SK-N-SH treated with all-trans-retinoic acid at 6 μM for 48 hours (cell line): ENCODE results near the gene LMOD3.

Experiments
- ATAC-seq: fragments of 200-7000 bp; cut with Tn5 transposase; 3 replicates; pipeline ENCODE4 v1.9.1; 2020; ENCODE audit warnings: mild to moderate bottlenecking, moderate library complexity
- ARNTL ChIP-seq: fragments of 450-650 bp; formaldehyde crosslinking; IDR thresholded peaks from 2 replicates; pipeline ENCODE4 v1.5.0; 2020; ENCODE audit warnings: low read depth, mild to moderate bottlenecking, moderate library complexity, borderline replicate concordance
- BACH2 ChIP-seq: fragments of 250-450 bp; sonication (Bioruptor Pico); IDR thresholded peaks from 2 replicates; pipeline ENCODE4 v1.9.0; 2021; ENCODE audit warnings: mild to moderate bottlenecking, borderline replicate concordance
- CSDC2 ChIP-seq: fragments of 250-450 bp; sonication (Bioruptor Pico); IDR thresholded peaks from 2 replicates; pipeline ENCODE4 v1.5.0; 2020; ENCODE audit warnings: mild to moderate bottlenecking, moderate library complexity
- ESRRG ChIP-seq: fragments of 250-450 bp; sonication (Bioruptor Pico); IDR thresholded peaks from 2 replicates; pipeline ENCODE4 v1.6.1; 2021; ENCODE audit warnings: mild to moderate bottlenecking
- ISL1 ChIP-seq: fragments of 250-450 bp; sonication (Bioruptor Pico); IDR thresholded peaks from 2 replicates; pipeline ENCODE4 v2.1.2; 2022; ENCODE audit warnings: mild to moderate bottlenecking, moderate library complexity
- OSR1 ChIP-seq: fragments of 250-450 bp; sonication (Bioruptor Pico); IDR thresholded peaks from 2 replicates; pipeline ENCODE4 v1.8.0; 2022; ENCODE audit warnings: moderate library complexity, mild to moderate bottlenecking, inconsistent platforms
- PPARA ChIP-seq: fragments of 250-450 bp; sonication (Bioruptor Pico); IDR thresholded peaks from 2 replicates; pipeline ENCODE4 v1.5.0; 2020; ENCODE audit warnings: mild to moderate bottlenecking, borderline replicate concordance
- SNAI2 ChIP-seq: fragments of 250-450 bp; sonication (Bioruptor Pico); IDR thresholded peaks from 2 replicates; pipeline ENCODE4 v1.5.0; 2020; ENCODE audit warnings: mild to moderate bottlenecking, moderate library complexity
- TCF4 ChIP-seq: fragments of 250-450 bp; sonication (Bioruptor Pico); IDR thresholded peaks from 2 replicates; pipeline ENCODE4 v1.8.0; 2021; ENCODE audit warnings: mild to moderate bottlenecking, moderate library complexity, borderline replicate concordance
- TOX ChIP-seq: fragments of 250-450 bp; sonication (Bioruptor Pico); IDR thresholded peaks from 2 replicates; pipeline ENCODE4 v1.8.0; 2021; ENCODE audit warnings: mild to moderate bottlenecking, moderate library complexity, borderline replicate concordance
- ZFP3 ChIP-seq: fragments of 250-450 bp; sonication (Bioruptor Pico); IDR thresholded peaks from 2 replicates; pipeline ENCODE4 v1.5.0; 2020; ENCODE audit warnings: mild to moderate bottlenecking, moderate library complexity
- ZFP30 ChIP-seq: fragments of 450-650 bp; formaldehyde crosslinking; IDR thresholded peaks from 2 replicates; pipeline ENCODE4 v1.5.0; 2022; ENCODE audit warnings: mild to moderate bottlenecking, moderate library complexity
- ZNF70 ChIP-seq: fragments of 450-650 bp; formaldehyde crosslinking; IDR thresholded peaks from 2 replicates; pipeline ENCODE4 v1.5.0; 2020; ENCODE audit warnings: mild to moderate bottlenecking, moderate library complexity
- ZNF8 ChIP-seq: fragments of 450-650 bp; formaldehyde crosslinking; IDR thresholded peaks from 2 replicates; pipeline ENCODE4 v1.5.0; 2020; ENCODE audit warnings: mild to moderate bottlenecking, moderate library complexity
- TF ChIP-seq, protein P1 (sequence below): fragments of 250-450 bp; sonication (Bioruptor Pico); IDR thresholded peaks from 2 replicates; pipeline ENCODE4 v1.5.1; 2021; ENCODE audit warnings: mild to moderate bottlenecking, moderate library complexity
- TF ChIP-seq, protein P2 (sequence below): fragments of 250-450 bp; sonication (Bioruptor Pico); IDR thresholded peaks from 2 replicates; pipeline ENCODE4 v1.8.0; 2020; ENCODE audit warnings: mild to moderate bottlenecking, moderate library complexity, borderline replicate concordance
- TF ChIP-seq, protein P3 (sequence below): fragments of 250-450 bp; sonication (Bioruptor Pico); IDR thresholded peaks from 2 replicates; pipeline ENCODE4 v1.8.0; 2021; ENCODE audit warnings: low read depth, mild to moderate bottlenecking, moderate library complexity, borderline replicate concordance
- TF ChIP-seq, protein P4 (sequence below): fragments of 250-450 bp; sonication (Bioruptor Pico); IDR thresholded peaks from 2 replicates; pipeline ENCODE4 v1.5.0; 2020; ENCODE audit warnings: mild to moderate bottlenecking, moderate library complexity

Gene LMOD3

DNA sequence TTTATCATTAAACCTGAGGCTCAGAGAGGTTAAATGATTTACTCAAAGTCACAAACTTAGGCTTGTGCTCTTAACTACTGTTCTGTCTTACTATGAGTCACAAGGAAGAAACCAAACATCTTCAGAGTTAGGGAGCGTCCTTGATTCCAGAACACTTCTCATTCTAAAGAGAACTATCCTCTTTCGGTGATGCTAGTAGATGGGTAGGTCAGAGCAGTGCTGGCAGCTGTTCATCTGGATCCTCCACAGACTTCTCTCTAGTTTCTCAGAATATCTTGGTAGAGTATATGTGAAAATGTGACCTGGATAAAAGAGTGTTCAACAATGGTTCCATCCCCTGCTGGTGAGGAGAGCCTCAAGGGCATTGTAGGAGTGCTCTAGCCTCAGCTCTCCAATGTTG, 34.3 kb downstream of the LMOD3 start:
- no peak for ATAC-seq
- TF ChIP-seq ZFP30 (CRISPR knock-in tag) = no peak
- TF ChIP-seq, protein P1, sequence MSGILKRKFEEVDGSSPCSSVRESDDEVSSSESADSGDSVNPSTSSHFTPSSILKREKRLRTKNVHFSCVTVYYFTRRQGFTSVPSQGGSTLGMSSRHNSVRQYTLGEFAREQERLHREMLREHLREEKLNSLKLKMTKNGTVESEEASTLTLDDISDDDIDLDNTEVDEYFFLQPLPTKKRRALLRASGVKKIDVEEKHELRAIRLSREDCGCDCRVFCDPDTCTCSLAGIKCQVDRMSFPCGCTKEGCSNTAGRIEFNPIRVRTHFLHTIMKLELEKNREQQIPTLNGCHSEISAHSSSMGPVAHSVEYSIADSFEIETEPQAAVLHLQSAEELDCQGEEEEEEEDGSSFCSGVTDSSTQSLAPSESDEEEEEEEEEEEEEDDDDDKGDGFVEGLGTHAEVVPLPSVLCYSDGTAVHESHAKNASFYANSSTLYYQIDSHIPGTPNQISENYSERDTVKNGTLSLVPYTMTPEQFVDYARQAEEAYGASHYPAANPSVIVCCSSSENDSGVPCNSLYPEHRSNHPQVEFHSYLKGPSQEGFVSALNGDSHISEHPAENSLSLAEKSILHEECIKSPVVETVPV (CRISPR knock-in tag) = no peak

DNA sequence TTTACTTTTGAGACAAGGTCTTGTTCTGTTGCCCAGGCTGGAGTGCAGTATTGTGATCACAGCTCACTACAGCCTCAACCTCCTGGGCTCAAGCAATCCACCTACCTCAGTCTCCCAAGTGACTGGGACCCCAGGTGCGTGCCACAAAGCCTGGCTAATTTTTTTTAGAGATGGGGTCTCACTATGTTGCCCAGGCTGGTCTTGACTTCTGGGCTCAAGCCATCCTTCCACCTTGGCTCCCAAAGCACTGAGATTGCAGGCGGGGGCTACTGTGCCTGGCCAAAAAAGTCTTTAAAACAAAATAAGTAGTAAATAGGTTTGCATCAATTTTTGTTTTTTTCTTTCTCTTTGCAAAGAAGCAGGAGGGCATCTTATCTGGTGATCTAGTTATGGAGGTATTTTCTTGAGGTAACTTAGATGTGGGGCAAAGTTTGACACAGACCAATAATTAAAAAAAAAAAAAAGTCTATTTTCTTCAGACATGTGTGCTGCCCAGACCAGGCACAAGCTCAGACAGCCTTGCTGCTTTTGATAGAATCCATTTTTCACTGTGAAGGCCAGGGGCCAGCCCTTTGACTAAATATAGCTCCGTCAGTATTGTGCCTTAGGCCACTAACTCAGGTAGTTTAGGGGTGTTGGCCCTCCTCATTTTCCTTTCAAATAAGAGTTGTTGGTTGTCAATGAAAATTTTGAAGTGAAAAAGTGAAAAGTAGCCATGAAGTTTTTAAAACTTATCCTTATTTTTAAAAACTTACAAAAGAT, 35.2 kb downstream of the LMOD3 start:
- TF ChIP-seq TOX (CRISPR knock-in tag) = no peak
- TF ChIP-seq TCF4 (CRISPR knock-in tag) = no peak
- TF ChIP-seq ESRRG (CRISPR knock-in tag) = no peak
- no peak for TF ChIP-seq ZFP30 (CRISPR knock-in tag)
- no peak for TF ChIP-seq ISL1
- TF ChIP-seq, protein P2, sequence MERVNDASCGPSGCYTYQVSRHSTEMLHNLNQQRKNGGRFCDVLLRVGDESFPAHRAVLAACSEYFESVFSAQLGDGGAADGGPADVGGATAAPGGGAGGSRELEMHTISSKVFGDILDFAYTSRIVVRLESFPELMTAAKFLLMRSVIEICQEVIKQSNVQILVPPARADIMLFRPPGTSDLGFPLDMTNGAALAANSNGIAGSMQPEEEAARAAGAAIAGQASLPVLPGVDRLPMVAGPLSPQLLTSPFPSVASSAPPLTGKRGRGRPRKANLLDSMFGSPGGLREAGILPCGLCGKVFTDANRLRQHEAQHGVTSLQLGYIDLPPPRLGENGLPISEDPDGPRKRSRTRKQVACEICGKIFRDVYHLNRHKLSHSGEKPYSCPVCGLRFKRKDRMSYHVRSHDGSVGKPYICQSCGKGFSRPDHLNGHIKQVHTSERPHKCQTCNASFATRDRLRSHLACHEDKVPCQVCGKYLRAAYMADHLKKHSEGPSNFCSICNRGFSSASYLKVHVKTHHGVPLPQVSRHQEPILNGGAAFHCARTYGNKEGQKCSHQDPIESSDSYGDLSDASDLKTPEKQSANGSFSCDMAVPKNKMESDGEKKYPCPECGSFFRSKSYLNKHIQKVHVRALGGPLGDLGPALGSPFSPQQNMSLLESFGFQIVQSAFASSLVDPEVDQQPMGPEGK (CRISPR knock-in tag) = no peak
- no peak for TF ChIP-seq OSR1
- TF ChIP-seq SNAI2 (CRISPR knock-in tag) = no peak
- no peak for TF ChIP-seq BACH2 (CRISPR knock-in tag)
- ATAC-seq = no peak

DNA sequence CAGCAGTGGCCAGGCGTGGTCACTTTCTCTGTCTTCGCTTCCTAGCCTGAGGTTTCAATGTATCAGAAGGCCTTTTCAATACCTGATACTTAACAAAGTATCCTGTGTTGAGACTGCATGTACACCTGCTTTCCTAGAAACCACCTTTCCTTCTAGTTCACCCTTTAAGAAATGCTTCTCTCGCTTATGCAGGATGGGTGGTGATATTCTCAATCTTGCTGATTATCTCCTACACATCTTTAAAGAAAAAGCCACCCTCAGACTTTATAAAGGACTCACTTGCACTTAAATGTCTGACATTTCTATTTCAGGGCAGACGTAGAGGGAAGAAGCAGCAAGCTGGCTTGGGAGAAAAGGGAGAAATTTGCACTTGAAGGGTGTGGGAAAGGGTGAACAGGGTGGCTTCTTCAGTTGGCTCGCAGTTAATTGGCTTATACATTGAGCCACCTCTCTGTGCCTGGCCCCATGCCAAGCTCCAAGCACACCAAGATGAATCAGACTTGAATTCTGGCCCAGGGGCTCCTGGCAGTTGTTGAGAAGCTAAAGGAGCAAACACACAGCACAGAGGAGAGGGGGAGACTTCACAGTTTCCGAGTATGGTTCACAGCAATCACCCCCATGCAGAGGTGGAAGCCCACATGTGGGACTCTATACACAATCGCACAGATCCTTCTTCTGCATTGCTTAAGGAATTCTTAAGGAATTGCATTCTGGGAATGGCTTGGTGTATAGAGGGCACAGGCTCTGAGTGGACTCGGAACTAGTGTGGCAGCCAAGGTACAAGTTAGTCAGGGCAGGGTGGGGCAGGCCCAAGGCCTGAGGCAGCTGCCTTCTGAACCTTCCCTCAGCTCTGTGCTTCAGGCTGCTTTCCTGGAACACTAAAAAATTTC, 36.3 kb downstream of the LMOD3 start:
- TF ChIP-seq, protein P1 (CRISPR knock-in tag) = no peak
- TF ChIP-seq OSR1 = no peak
- no peak for TF ChIP-seq ZNF70 (CRISPR knock-in tag)
- TF ChIP-seq, protein P3, sequence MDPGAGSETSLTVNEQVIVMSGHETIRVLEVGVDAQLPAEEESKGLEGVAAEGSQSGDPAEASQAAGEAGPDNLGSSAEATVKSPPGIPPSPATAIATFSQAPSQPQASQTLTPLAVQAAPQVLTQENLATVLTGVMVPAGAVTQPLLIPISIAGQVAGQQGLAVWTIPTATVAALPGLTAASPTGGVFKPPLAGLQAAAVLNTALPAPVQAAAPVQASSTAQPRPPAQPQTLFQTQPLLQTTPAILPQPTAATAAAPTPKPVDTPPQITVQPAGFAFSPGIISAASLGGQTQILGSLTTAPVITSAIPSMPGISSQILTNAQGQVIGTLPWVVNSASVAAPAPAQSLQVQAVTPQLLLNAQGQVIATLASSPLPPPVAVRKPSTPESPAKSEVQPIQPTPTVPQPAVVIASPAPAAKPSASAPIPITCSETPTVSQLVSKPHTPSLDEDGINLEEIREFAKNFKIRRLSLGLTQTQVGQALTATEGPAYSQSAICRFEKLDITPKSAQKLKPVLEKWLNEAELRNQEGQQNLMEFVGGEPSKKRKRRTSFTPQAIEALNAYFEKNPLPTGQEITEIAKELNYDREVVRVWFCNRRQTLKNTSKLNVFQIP = no peak
- no peak for TF ChIP-seq ARNTL
- no peak for TF ChIP-seq CSDC2 (CRISPR knock-in tag)
- TF ChIP-seq PPARA (CRISPR knock-in tag) = no peak
- no peak for TF ChIP-seq ZNF8 (CRISPR knock-in tag)
- no peak for TF ChIP-seq ZFP30 (CRISPR knock-in tag)
- TF ChIP-seq ESRRG (CRISPR knock-in tag) = no peak
- TF ChIP-seq, protein P4, sequence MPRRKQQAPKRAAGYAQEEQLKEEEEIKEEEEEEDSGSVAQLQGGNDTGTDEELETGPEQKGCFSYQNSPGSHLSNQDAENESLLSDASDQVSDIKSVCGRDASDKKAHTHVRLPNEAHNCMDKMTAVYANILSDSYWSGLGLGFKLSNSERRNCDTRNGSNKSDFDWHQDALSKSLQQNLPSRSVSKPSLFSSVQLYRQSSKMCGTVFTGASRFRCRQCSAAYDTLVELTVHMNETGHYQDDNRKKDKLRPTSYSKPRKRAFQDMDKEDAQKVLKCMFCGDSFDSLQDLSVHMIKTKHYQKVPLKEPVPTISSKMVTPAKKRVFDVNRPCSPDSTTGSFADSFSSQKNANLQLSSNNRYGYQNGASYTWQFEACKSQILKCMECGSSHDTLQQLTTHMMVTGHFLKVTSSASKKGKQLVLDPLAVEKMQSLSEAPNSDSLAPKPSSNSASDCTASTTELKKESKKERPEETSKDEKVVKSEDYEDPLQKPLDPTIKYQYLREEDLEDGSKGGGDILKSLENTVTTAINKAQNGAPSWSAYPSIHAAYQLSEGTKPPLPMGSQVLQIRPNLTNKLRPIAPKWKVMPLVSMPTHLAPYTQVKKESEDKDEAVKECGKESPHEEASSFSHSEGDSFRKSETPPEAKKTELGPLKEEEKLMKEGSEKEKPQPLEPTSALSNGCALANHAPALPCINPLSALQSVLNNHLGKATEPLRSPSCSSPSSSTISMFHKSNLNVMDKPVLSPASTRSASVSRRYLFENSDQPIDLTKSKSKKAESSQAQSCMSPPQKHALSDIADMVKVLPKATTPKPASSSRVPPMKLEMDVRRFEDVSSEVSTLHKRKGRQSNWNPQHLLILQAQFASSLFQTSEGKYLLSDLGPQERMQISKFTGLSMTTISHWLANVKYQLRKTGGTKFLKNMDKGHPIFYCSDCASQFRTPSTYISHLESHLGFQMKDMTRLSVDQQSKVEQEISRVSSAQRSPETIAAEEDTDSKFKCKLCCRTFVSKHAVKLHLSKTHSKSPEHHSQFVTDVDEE (CRISPR knock-in tag) = no peak
- TF ChIP-seq ZFP3 (CRISPR knock-in tag) = no peak
- ATAC-seq = peak; percentile 50
